Cerebellar cortex (tissue), 1 donor: ENCODE measurements around the gene TCP1.
"Not testable (repeated sequence)": the region's sequence is repeated elsewhere in the genome, so short reads cannot be mapped to it uniquely, and the experiment has no call there.

Experiments used
- DNase-seq: peaks from one replicate; pipeline ENCODE4 v3.0.0-alpha.2; 2015; ENCODE audit warnings: low spot score

Gene TCP1

GRCh38 chr6:159739341-159739740 is 50.1 kb downstream of the TCP1 start:
- no peak for DNase-seq

GRCh38 chr6:159736908-159737307 is 52.5 kb downstream of the TCP1 start:
- DNase-seq: no peak

DNA sequence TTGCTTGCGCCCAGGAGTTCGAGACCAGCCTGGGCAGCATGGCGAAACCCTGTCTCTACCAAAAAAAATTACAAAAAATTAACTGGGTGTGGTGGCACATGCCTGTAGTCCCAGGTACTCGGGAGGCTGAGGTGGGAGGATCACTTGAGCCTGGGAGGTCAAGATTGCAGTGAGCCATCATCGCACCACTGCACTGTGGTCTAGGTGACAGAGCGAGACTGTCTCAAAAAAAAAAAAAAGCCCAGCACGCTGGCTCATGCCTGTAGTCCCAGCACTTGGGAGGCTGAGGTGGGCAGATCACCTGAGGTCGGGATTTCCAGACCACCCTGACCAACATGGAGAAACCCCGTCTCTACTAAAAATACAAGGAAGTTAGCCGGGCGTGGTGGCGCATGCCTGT is 56.0 kb downstream of the TCP1 start:
- DNase-seq: not testable (repeated sequence)

DNA sequence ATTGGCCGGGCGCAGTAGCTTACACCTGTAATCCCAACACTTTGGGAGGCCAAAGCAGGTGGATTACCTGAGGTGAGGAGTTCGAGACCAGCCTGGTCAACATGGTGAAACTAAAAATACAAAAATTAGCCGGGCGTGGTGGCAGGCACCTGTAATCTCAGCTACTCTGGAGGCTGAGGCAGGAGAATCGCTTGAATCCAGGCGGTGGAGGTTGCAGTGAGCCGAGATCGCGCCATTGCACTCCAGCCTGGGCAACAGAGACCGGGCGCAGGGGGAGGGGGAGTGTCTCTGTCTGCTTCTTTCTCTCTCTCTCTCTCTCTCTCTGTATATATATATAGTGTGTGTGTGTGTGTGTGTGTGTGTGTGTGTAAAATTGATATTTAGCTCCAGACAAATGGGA is 56.9 kb downstream of the TCP1 start:
- not testable (repeated sequence) for DNase-seq

DNA sequence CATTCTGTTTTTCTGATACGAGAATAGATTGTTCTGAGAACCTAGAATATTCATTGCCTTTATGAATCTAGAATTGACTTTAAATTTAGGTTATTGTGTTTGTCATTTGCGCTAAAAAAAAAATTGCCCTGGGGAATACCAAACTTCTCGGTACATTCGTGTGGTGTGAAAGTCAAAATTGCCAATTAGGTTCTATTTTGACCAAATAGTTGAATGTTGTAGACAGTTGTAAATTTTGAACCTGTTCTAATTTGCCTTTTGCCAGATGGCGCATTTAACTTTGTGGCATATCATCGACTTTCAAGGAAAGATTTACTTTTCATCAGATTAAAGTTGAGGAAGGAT is 59.1 kb downstream of the TCP1 start:
- DNase-seq: no peak

DNA sequence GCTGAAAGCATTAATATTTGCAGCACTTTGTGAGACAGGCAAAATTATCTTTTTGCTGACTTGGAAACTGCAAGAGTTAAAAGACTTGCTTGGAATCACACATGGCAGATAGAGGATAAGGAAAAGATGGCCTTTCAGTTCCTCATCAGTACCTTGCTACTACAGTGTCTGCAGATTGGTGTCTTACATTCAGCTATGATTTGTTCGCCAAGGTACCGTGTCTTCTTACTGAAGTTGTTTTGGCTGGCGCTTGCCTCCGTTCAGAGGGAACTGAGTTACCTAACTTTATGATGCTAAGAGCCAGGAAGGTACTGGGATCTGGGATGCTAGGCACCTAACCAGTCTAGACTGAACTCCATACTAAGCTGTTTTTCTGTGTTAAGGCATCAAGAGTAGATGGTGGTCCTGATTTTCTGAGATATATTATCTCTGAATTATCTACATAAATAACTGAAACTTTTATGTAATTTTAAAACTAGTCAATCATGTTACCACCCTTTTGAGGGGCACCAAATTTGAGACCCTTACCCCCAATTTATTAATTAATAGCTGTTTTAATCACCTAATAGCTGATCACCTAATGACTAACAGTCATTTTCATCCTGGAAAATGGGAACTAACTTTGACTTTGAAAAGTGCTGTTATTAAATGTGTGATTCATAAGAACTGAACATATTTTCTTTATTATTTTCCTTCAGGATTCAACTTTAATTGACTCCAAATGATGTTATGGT is 59.6 kb downstream of the TCP1 start:
- no peak for DNase-seq

DNA sequence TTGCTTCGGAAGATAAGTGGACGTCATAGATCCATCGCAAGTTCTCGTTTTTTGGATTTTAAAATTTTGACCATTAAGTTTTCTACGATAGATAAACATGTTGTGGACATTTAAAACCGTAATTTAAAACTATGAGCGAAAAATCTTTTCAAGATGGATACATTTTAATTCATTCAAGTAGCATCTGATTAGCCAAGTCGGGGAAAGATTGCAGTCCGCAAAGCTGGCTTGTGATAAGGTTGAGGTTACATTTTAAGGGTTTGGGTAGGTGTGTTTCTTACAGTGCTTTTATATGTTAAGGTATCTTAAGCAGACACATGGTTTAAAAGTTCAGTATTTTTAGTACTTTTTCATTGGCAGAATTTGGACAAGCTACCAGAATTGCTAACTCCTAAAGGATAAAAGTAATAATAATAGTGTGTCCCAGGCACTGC is 60.9 kb downstream of the TCP1 start:
- no peak for DNase-seq
